H1 (cell line): ENCODE measurements around the gene ABCA1. TPM values are rescaled to one million over a fixed set of nuclear protein-coding genes. Genes with fewer than 3 reads are reported as not detected.

Source experiments
- CTCF ChIA-PET: fragments of 300-600 bp; sonication (Branson Sonifier 250); formaldehyde crosslinking; loops from one replicate; lab custom pipeline; 2021; ENCODE audit not compliant: partially characterized antibody; lab: Charles Lee
- POLR2A ChIA-PET: fragments of 300-600 bp; sonication (Branson Sonifier 250); formaldehyde crosslinking; loops from one replicate; lab custom pipeline; 2021; ENCODE audit warnings: inconsistent platforms; ENCODE audit not compliant: partially characterized antibody; lab: Charles Lee
- DNase-seq, 2 experiments: peaks; one replicate each; pipeline versions ENCODE4 v3.0.0 to v3.0.0-alpha.2; 2010 to 2022; ENCODE audit warnings: low spot score in 2 of 2, low read depth in 1 of 2, mixed read lengths in 1 of 2
- FAIRE-seq: peaks from 2 replicates; lab custom pipeline; 2011; peaks lifted over from hg19 to GRCh38; lab: Jason Lieb, UNC
- H2AFZ ChIP-seq: 2 replicates; pipeline ENCODE4 v1.8.1; 2012; ENCODE audit warnings: low read length, inconsistent platforms
- H2AK5ac ChIP-seq: 2 replicates; pipeline ENCODE4 v1.6.1; 2013; ENCODE audit warnings: low read depth, low read length
- H2BK120ac ChIP-seq: replicated peaks from 2 replicates; pipeline ENCODE3; 2013; ENCODE audit warnings: low read depth, low read length, inconsistent platforms
- H2BK12ac ChIP-seq: 2 replicates; pipeline ENCODE4 v1.6.1; 2013; ENCODE audit warnings: low read depth, low read length
- H2BK15ac ChIP-seq: 2 replicates; pipeline ENCODE4 v1.6.1; 2013; ENCODE audit warnings: low read length
- H2BK20ac ChIP-seq: 2 replicates; pipeline ENCODE4 v1.6.1; 2013; ENCODE audit warnings: low read length
- H2BK5ac ChIP-seq: 2 replicates; pipeline ENCODE4 v1.6.1; 2013; ENCODE audit warnings: low read depth, low read length
- H3K14ac ChIP-seq: 2 replicates; pipeline ENCODE4 v1.6.1; 2013; ENCODE audit warnings: inconsistent platforms; ENCODE audit not compliant: insufficient read length
- H3K18ac ChIP-seq: 2 replicates; pipeline ENCODE4 v1.6.1; 2013; ENCODE audit warnings: low read length; ENCODE audit errors: extremely low read depth
- H3K23ac ChIP-seq: 2 replicates; pipeline ENCODE4 v1.6.1; 2013; ENCODE audit warnings: inconsistent platforms; ENCODE audit not compliant: insufficient read length
- H3K23me2 ChIP-seq: 2 replicates; pipeline ENCODE4 v1.6.1; 2013; ENCODE audit warnings: low read depth, low read length
- H3K27ac ChIP-seq: 2 replicates; pipeline ENCODE4 v1.6.1; 2011; ENCODE audit warnings: low read depth, low read length, inconsistent platforms
- H3K27me3 ChIP-seq, 4 experiments: replicated peaks in 1 of 4; 1 replicate in 1 of 4; 2 replicates in 3 of 4; pipeline versions ENCODE4 v1.6.1 to v1.8.1; 2011 to 2013; ENCODE audit warnings: low read length in 3 of 4, mild to moderate bottlenecking in 3 of 4, inconsistent platforms in 2 of 4, mixed read lengths in 2 of 4, moderate library complexity in 1 of 4; ENCODE audit not compliant: control insufficient read depth in 3 of 4, insufficient read depth in 3 of 4; ENCODE audit errors: extremely low read depth in 1 of 4
- H3K36me3 ChIP-seq, 4 experiments: 2 replicates each; pipeline versions ENCODE4 v1.6.1 to v1.8.1; 2011 to 2013; ENCODE audit warnings: mild to moderate bottlenecking in 4 of 4, low read length in 3 of 4, moderate library complexity in 2 of 4, control low read depth in 1 of 4, inconsistent platforms in 1 of 4; ENCODE audit not compliant: insufficient read depth in 4 of 4, control insufficient read depth in 2 of 4
- H3K4ac ChIP-seq: replicated peaks from 2 replicates; pipeline ENCODE3; 2013; ENCODE audit warnings: low read length, low read depth, mixed read lengths, inconsistent platforms; ENCODE audit not compliant: insufficient read length
- H3K4me1 ChIP-seq, 4 experiments: replicated peaks in 1 of 4; 1 replicate in 1 of 4; 2 replicates in 3 of 4; pipeline versions ENCODE4 v1.6.1 to v1.8.1; 2011 to 2013; ENCODE audit warnings: low read length in 3 of 4, inconsistent platforms in 2 of 4, mixed read lengths in 1 of 4; ENCODE audit not compliant: insufficient read depth in 4 of 4, control insufficient read depth in 3 of 4
- H3K4me2 ChIP-seq, 2 experiments: 2 replicates each; pipeline versions ENCODE4 v1.6.1 to v1.8.1; 2011 to 2013; ENCODE audit warnings: low read depth in 2 of 2, low read length in 2 of 2, control low read depth in 1 of 2, inconsistent platforms in 1 of 2, mild to moderate bottlenecking in 1 of 2; ENCODE audit not compliant: insufficient read depth in 1 of 2
- H3K4me3 ChIP-seq, 4 experiments: fragments of 200-600, 300-600 bp in 1 of 4; sonication (generic), shearing (Covaris generic), sonication (Bioruptor Twin) in 1 of 4; 2 replicates each; pipeline versions ENCODE4 v1.5.1 to v1.8.1; 2011 to 2016; ENCODE audit warnings: low read length in 4 of 4, low read depth in 3 of 4, control low read depth in 2 of 4, inconsistent platforms in 2 of 4, mild to moderate bottlenecking in 2 of 4, mixed read lengths in 1 of 4, moderate library complexity in 1 of 4; ENCODE audit not compliant: insufficient read depth in 2 of 4; ENCODE audit errors: extremely low read depth in 1 of 4
- H3K56ac ChIP-seq: replicated peaks from 2 replicates; pipeline ENCODE3; 2013; ENCODE audit warnings: low read depth, mild to moderate bottlenecking, mixed read lengths, low read length, inconsistent platforms; ENCODE audit not compliant: insufficient read length
- H3K79me1 ChIP-seq: 2 replicates; pipeline ENCODE4 v1.6.1; 2013; ENCODE audit warnings: low read depth, low read length, control low read depth
- H3K79me2 ChIP-seq, 2 experiments: 2 replicates each; pipeline versions ENCODE4 v1.6.1 to v1.8.1; 2012 to 2013; ENCODE audit warnings: low read length in 2 of 2, mild to moderate bottlenecking in 2 of 2, inconsistent platforms in 1 of 2; ENCODE audit not compliant: insufficient read depth in 2 of 2, control insufficient read depth in 1 of 2
- H3K9ac ChIP-seq, 4 experiments: replicated peaks in 1 of 4; 1 replicate in 1 of 4; 2 replicates in 3 of 4; pipeline versions ENCODE4 v1.6.1 to v1.8.1; 2011 to 2013; ENCODE audit warnings: low read depth in 3 of 4, low read length in 3 of 4, control low read depth in 2 of 4, mild to moderate bottlenecking in 2 of 4, moderate library complexity in 2 of 4, inconsistent platforms in 1 of 4; ENCODE audit errors: extremely low read depth in 1 of 4
- H3K9me3 ChIP-seq, 2 experiments: 2 replicates each; pipeline versions ENCODE4 v1.6.1 to v1.8.1; 2012 to 2013; ENCODE audit warnings: mild to moderate bottlenecking in 2 of 2, moderate library complexity in 2 of 2, control low read depth in 1 of 2, inconsistent platforms in 1 of 2, low read depth in 1 of 2, low read length in 1 of 2, mixed read lengths in 1 of 2; ENCODE audit not compliant: insufficient read depth in 2 of 2
- H4K20me1 ChIP-seq, 2 experiments: replicated peaks in 1 of 2; 2 replicates each; pipeline versions ENCODE3 to v1.8.1; 2011 to 2013; ENCODE audit warnings: inconsistent platforms in 2 of 2, low read length in 2 of 2, mild to moderate bottlenecking in 1 of 2; ENCODE audit not compliant: insufficient read depth in 2 of 2, control insufficient read depth in 1 of 2
- H4K5ac ChIP-seq: 2 replicates; pipeline ENCODE4 v1.6.1; 2013; ENCODE audit warnings: low read length, low read depth, mixed read lengths, inconsistent platforms; ENCODE audit not compliant: insufficient read length
- H4K8ac ChIP-seq: 2 replicates; pipeline ENCODE4 v1.8.0; 2013; ENCODE audit warnings: mild to moderate bottlenecking, moderate library complexity, low read length, inconsistent platforms; ENCODE audit not compliant: insufficient read depth; ENCODE audit errors: extremely low read depth
- H4K91ac ChIP-seq: replicated peaks from 2 replicates; pipeline ENCODE3; 2013; ENCODE audit warnings: low read length, mixed read lengths, inconsistent platforms; ENCODE audit not compliant: insufficient read length
- CBX5 ChIP-seq: fragments of 300-800, 300-1000 bp; sonication (generic); IDR thresholded peaks from 2 replicates; pipeline ENCODE4 v1.7.1; 2016; ENCODE audit warnings: antibody characterized with exemption, low read length, low read depth
- FOSL1 ChIP-seq: IDR thresholded peaks from 2 replicates; pipeline ENCODE4 v1.6.1; 2011; ENCODE audit warnings: mild to moderate bottlenecking, low read depth, low read length, moderate library complexity; ENCODE audit not compliant: insufficient read depth
- PHF8 ChIP-seq: fragments of 200-600 bp; sonication (generic); conservative IDR thresholded peaks from 2 replicates; pipeline ENCODE4 v1.7.1; 2012; ENCODE audit warnings: low read depth, mild to moderate bottlenecking, inconsistent platforms, low read length, moderate library complexity
- RFX5 ChIP-seq: IDR thresholded peaks from 2 replicates; pipeline ENCODE4 v1.6.1; 2011; ENCODE audit warnings: low read depth, low read length, improper control_type of control experiment, borderline replicate concordance
- RNF2 ChIP-seq: fragments of 200-900, 300-1000 bp; sonication (generic); IDR thresholded peaks from 2 replicates; pipeline ENCODE4 v1.7.1; 2016; ENCODE audit warnings: borderline replicate concordance, low read depth, mild to moderate bottlenecking, antibody characterized with exemption, low read length; ENCODE audit not compliant: poor library complexity, severe bottlenecking; ENCODE audit errors: missing control alignments
- SIN3A ChIP-seq, 2 experiments: IDR thresholded peaks in 1 of 2; conservative IDR thresholded peaks in 1 of 2; 2 replicates each; pipeline ENCODE4 v1.6.1; 2011 to 2012; ENCODE audit warnings: low read length in 2 of 2, improper control_type of control experiment in 1 of 2, low read depth in 1 of 2, mild to moderate bottlenecking in 1 of 2
- SP1 ChIP-seq: IDR thresholded peaks from 2 replicates; pipeline ENCODE4 v1.6.1; 2011; ENCODE audit warnings: low read depth, low read length
- TEAD4 ChIP-seq: IDR thresholded peaks from 2 replicates; pipeline ENCODE4 v1.6.1; 2012; ENCODE audit warnings: low read depth, low read length, inconsistent platforms, mixed read lengths
- WGBS, 2 experiments: shearing (Covaris generic) in 1 of 2; methylation state at CpG; one replicate each; pipeline versions ENCODE4 v1.1.6 to v1.1.7; 2013 to 2015; ENCODE audit warnings: low lambda C conversion rate in 2 of 2, mixed read lengths in 2 of 2, inconsistent platforms in 1 of 2, low coverage in 1 of 2, missing lambda C conversion rate in 1 of 2; ENCODE audit not compliant: insufficient replicate concordance in 2 of 2, insufficient coverage in 1 of 2, insufficient read length in 1 of 2; ENCODE audit errors: extremely low coverage in 1 of 2, missing lambda C conversion rate in 1 of 2; 5-methylcytosine and 5-hydroxymethylcytosine counted together
- polyA plus RNA-seq, 7 experiments: library from polyadenylated mRNA; depleted of rRNA in 3 of 7; stranded (reverse) in 5 of 7; unstranded in 2 of 7; fragments of >200 nt in 5 of 7; fragments of 200-250 nt in 2 of 7; gene quantifications; 1 replicate in 5 of 7; 2 replicates in 1 of 7; 4 replicates in 1 of 7; pipeline versions ENCODE4 v1.2.1 to v1.2.3, GENCODE V29; 2011 to 2013; ENCODE audit warnings: missing spikeins in 2 of 7, mixed read lengths in 2 of 7
- total RNA-seq: library from RNA; stranded (reverse); fragmentation: NEBNext Ultra II Directional; extraction: Animal tissue kit (Norgen Biotek cat#: 25700); gene quantifications from 2 replicates; pipeline ENCODE4 v1.2.1, GENCODE V29; 2021
- TF ChIP-seq, protein P1 (sequence below): IDR thresholded peaks from 2 replicates; pipeline ENCODE4 v1.6.1; 2011; ENCODE audit warnings: low read length, improper control_type of control experiment
- TF ChIP-seq, protein P2 (sequence below): IDR thresholded peaks from 2 replicates; pipeline ENCODE4 v1.6.1; 2011; ENCODE audit warnings: low read depth, mild to moderate bottlenecking, low read length; ENCODE audit not compliant: insufficient read depth

The ABCA1 gene
- total and polyA plus RNA-seq, 2 of the 8 experiments (the other 6 are each of a cell fraction or from before 2014, with no cell fraction given) = 6.9 to 7.8 TPM

DNA sequence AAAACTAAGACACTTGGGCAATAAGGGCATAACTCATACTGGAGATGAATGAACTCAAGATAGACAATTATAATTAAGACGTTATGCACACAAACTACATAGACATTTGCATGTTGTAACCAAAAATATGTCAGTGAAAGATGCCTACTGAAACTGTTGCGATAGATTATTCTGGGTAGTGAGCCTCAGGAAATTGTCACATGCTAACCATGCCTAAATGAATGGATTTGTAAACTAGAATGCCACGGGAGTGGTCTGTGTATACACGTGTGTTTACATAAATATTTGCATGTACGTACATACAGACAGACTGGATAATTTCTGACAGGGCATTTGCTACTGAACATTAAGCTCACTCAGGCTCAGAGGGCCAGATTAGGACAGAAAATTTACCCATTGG, 162.8 kb downstream of the ABCA1 start:
- Histone ChIP-seq H3K4ac (no peak overlapping the region), H3K27me3 (peaks cover 0 to 2% (median 0%) of the 10 kb centered on the region in 4 experiments; a peak in 1 of 7 replicates), H3K4me3 (peak overlapping the region in 1 of 4 experiments; percentile 66; a peak in 1 of 8 replicates), H3K18ac (no peak overlapping the region), H4K8ac (no peak overlapping the region), H2BK5ac (no peak overlapping the region), H4K91ac (no peak overlapping the region), H2AK5ac (no peak overlapping the region), H4K20me1 (no peaks in the 10 kb centered on the region), H2BK20ac (no peak overlapping the region), H3K14ac (no peak overlapping the region), H3K56ac (no peak overlapping the region), H3K4me1 (no peaks in the 10 kb centered on the region), H3K4me2 (no peak overlapping the region; a peak in 1 of 4 replicates), H3K9ac (no peak overlapping the region), H3K23me2 (peaks cover 7% of the 10 kb centered on the region; the same call in 1 of the 2 replicates), H3K27ac (no peak overlapping the region), H4K5ac (no peak overlapping the region), H2BK120ac (no peak overlapping the region), H2BK15ac (no peak overlapping the region), H3K79me2 (no peaks in the 10 kb centered on the region), H3K9me3 (peaks cover 0 to 3% of the 10 kb centered on the region in 2 experiments; a peak in 1 of 4 replicates), H3K79me1 (no peaks in the 10 kb centered on the region), H3K36me3 (no peaks in the 10 kb centered on the region), H2AFZ (no peak overlapping the region), H2BK12ac (no peak overlapping the region), H3K23ac (no peak overlapping the region)
- DNase-seq = no peak
- POLR2A ChIA-PET = no interaction called here
- CTCF ChIA-PET = no interaction called here
- WGBS, 2 experiments = 76% methylated on average over 5 of the region's 5 CpGs; no CpG with 5 or more reads in 1 of the 2 experiments
- FAIRE-seq = no peak
- TF ChIP-seq RFX5 = no peak
- no peak for TF ChIP-seq PHF8
- no peak for TF ChIP-seq CBX5
- TF ChIP-seq FOSL1 = no peak
- TF ChIP-seq TEAD4 = no peak
- TF ChIP-seq RNF2 = no peak
- TF ChIP-seq SIN3A (conservative IDR thresholded peaks at IDR 0.05 in 1 of 2, IDR thresholded peaks at IDR 0.05 in 1 of 2; ENCODE audit: low read depth in 1 of 2, low read length in 2 of 2) = no peak
- TF ChIP-seq SP1 = no peak
- TF ChIP-seq, protein P1, sequence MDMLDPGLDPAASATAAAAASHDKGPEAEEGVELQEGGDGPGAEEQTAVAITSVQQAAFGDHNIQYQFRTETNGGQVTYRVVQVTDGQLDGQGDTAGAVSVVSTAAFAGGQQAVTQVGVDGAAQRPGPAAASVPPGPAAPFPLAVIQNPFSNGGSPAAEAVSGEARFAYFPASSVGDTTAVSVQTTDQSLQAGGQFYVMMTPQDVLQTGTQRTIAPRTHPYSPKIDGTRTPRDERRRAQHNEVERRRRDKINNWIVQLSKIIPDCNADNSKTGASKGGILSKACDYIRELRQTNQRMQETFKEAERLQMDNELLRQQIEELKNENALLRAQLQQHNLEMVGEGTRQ = no peak
- TF ChIP-seq, protein P2, sequence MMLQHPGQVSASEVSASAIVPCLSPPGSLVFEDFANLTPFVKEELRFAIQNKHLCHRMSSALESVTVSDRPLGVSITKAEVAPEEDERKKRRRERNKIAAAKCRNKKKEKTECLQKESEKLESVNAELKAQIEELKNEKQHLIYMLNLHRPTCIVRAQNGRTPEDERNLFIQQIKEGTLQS = no peak
